ENCODE data around the gene SLC38A3. TPM values are rescaled to one million over a fixed set of nuclear protein-coding genes. Genes with fewer than 3 reads are reported as not detected.

The SLC38A3 gene
- total and polyA plus RNA-seq, 2 of the 8 experiments (the other 6 are each of a cell fraction or from before 2014, with no cell fraction given) = 1.2 to 3.7 TPM

GRCh38 chr3:50194128-50194902 lies 10.8 kb upstream of the SLC38A3 start (continued):
- TF ChIP-seq CHD7 (IDR thresholded peaks at IDR 0.05; ENCODE audit: insufficient replicate concordance, low read length) (no peak), USF2 (IDR thresholded peaks at IDR 0.05; ENCODE audit: low read length) (no peak), CTCF (IDR thresholded peaks at IDR 0.05; ENCODE audit: control extremely low read depth in 1 of 3, insufficient read depth in 1 of 3, low read depth in 1 of 3, low read length in 3 of 3) (peak in 2 of 3 experiments; percentile 92 to 97; a peak in 3 of 4 replicates), ZNF274 (IDR thresholded peaks at IDR 0.05; ENCODE audit: borderline replicate concordance, extremely low read depth, low read length) (no peak), SIRT6 (IDR thresholded peaks at IDR 0.05; ENCODE audit: low read length) (no peak)

Data from H1 (cell line).